ENCODE results near the gene PRDM1. TPM values are rescaled to one million over a fixed set of nuclear protein-coding genes. Genes with fewer than 3 reads are reported as not detected.

Gene PRDM1
- total RNA-seq, 2 experiments from 2014 or later: 24.6 to 24.7 TPM

DNA sequence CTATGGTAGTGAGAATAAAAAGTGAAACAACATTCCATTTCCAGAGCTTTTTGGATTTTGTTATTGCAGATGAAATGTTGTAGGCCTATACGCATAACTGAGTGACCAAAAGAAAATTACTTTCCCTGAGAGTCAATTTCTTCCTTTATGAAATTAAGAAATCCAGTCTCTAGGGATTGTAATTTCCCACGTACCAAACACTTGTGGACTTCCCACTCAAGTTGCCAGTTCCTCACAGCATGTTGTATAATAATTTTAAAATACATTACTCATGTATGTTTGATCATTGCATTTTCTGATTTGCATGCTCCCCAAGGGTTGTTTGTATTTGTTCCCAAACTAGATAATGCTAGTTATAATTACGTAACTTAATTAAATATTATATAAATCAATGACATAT lies 12.0 kb upstream of the PRDM1 start:
- no peak for ATAC-seq
- ChIA-PET CTCF (interaction anchor here (1.2 kb wide), 2 partner anchors 10 to 149 kb away, joined by 3 read pairs; no protein-coding TSS in a partner anchor), POLR2A (no interaction called here)
- H3K9me3 Mint-ChIP-seq: no peaks in the 10 kb centered on the region
- no peaks in the 10 kb centered on the region for H3K4me1 Mint-ChIP-seq (ENCODE audit: low read depth)
- H3K27me3 Mint-ChIP-seq: peaks cover 6% of the 10 kb centered on the region
- no peak overlapping the region for H3K4me3 Mint-ChIP-seq
- TF ChIP-seq, protein P1, sequence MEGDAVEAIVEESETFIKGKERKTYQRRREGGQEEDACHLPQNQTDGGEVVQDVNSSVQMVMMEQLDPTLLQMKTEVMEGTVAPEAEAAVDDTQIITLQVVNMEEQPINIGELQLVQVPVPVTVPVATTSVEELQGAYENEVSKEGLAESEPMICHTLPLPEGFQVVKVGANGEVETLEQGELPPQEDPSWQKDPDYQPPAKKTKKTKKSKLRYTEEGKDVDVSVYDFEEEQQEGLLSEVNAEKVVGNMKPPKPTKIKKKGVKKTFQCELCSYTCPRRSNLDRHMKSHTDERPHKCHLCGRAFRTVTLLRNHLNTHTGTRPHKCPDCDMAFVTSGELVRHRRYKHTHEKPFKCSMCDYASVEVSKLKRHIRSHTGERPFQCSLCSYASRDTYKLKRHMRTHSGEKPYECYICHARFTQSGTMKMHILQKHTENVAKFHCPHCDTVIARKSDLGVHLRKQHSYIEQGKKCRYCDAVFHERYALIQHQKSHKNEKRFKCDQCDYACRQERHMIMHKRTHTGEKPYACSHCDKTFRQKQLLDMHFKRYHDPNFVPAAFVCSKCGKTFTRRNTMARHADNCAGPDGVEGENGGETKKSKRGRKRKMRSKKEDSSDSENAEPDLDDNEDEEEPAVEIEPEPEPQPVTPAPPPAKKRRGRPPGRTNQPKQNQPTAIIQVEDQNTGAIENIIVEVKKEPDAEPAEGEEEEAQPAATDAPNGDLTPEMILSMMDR (IDR thresholded peaks at IDR 0.05): no peak
- intact Hi-C loops (cut with micrococcal nuclease): no loop called here
- H3K36me3 Mint-ChIP-seq (ENCODE audit: low read depth): no peaks in the 10 kb centered on the region
- no peak for DNase-seq
- H3K27ac Mint-ChIP-seq: no peak overlapping the region

DNA sequence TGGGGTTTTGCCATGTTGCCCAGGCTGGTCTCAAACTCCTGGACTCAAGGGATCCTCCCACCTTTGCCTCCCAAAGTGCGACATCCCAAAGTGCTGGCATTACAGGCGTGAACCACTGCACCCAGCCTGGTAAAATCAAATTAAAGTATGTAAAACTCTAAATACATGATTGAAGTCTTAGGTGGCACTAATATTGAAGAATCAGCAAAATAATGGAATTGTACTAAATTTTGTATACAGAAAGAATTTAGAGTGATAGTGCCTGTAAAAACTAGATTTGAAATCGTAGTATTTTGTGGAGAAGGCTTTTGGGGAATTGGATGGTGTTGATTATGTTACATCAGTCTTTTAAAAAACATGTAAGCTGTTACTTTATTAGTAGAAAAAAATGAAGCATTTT lies 10.0 kb upstream of the PRDM1 start:
- no peak for ATAC-seq
- H3K36me3 Mint-ChIP-seq (ENCODE audit: low read depth): no peaks in the 10 kb centered on the region
- ChIA-PET CTCF (interaction anchor here (1.4 kb wide), 1 partner anchor 147 kb away, joined by 3 read pairs; no protein-coding TSS in a partner anchor), POLR2A (no interaction called here)
- intact Hi-C loops (cut with micrococcal nuclease): no loop called here
- no peak overlapping the region for H3K27ac Mint-ChIP-seq
- no peaks in the 10 kb centered on the region for H3K4me1 Mint-ChIP-seq (ENCODE audit: low read depth)
- DNase-seq: no peak
- H3K9me3 Mint-ChIP-seq: no peaks in the 10 kb centered on the region
- peaks cover 3% of the 10 kb centered on the region for H3K27me3 Mint-ChIP-seq
- H3K4me3 Mint-ChIP-seq: no peak overlapping the region
- TF ChIP-seq, protein P1 (IDR thresholded peaks at IDR 0.05): no peak

DNA sequence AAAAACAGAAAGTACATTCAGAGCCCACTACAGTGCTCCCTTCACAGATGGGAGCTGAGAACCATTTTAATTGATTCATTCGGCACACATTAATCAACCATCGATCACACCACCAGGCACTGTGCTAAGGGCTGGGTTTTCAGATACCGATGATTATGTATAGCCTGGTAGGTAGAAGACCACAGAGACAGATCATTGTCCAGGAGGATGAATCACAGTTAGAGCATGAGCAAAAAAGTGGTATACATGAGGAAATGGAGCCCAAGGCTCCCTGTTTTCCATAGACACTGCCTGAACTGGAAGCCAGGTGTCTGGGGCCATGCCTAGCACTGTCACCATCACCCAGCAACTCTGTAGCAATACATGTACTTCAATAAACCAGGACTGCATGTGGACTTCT lies 9.0 kb upstream of the PRDM1 start:
- DNase-seq: no peak
- intact Hi-C loops (cut with micrococcal nuclease): no loop called here
- no peak for ATAC-seq
- Mint-ChIP-seq H3K4me3 (no peak overlapping the region), H3K27ac (no peak overlapping the region), H3K36me3 (ENCODE audit: low read depth) (no peaks in the 10 kb centered on the region), H3K9me3 (no peaks in the 10 kb centered on the region), H3K27me3 (peaks cover 7% of the 10 kb centered on the region), H3K4me1 (ENCODE audit: low read depth) (no peaks in the 10 kb centered on the region)
- ChIA-PET POLR2A (no interaction called here), CTCF (no interaction called here)
- TF ChIP-seq, protein P1 (IDR thresholded peaks at IDR 0.05): no peak

DNA sequence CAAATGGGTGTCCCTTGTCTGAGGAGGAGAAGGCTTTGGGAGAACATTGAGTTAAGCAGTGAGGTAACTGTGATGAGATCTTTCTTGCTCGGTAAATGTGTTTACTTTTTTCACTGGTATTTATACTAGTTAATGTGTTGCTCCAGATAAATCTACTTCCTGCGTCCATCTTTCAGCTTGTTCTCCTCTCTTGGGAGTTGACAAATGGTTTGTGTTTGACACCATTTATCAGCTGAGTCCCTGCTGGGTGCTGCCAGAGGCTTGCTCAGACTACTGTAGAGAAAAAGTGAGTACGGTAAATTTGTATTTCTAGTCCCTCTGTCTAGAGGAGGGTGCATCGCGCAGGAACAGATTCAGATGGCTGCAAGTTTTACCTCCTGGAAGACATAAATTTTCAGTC lies 8.3 kb upstream of the PRDM1 start:
- no peak for ATAC-seq
- no peaks in the 10 kb centered on the region for H3K36me3 Mint-ChIP-seq (ENCODE audit: low read depth)
- H3K27ac Mint-ChIP-seq: no peak overlapping the region
- TF ChIP-seq, protein P1 (IDR thresholded peaks at IDR 0.05): no peak
- intact Hi-C loops (cut with micrococcal nuclease): no loop called here
- peaks cover 5% of the 10 kb centered on the region for H3K4me1 Mint-ChIP-seq (ENCODE audit: low read depth)
- H3K9me3 Mint-ChIP-seq: no peaks in the 10 kb centered on the region
- DNase-seq: no peak
- H3K4me3 Mint-ChIP-seq: no peak overlapping the region
- H3K27me3 Mint-ChIP-seq: peaks cover 10% of the 10 kb centered on the region
- POLR2A ChIA-PET: interaction anchor here (1.0 kb wide), 1 partner anchor 122 kb away, joined by 3 read pairs; no protein-coding TSS in a partner anchor
- CTCF ChIA-PET: interaction anchor here (0.9 to 1.4 kb wide), 2 partner anchors 12 to 146 kb away, joined by 3 read pairs; no protein-coding TSS in a partner anchor

DNA sequence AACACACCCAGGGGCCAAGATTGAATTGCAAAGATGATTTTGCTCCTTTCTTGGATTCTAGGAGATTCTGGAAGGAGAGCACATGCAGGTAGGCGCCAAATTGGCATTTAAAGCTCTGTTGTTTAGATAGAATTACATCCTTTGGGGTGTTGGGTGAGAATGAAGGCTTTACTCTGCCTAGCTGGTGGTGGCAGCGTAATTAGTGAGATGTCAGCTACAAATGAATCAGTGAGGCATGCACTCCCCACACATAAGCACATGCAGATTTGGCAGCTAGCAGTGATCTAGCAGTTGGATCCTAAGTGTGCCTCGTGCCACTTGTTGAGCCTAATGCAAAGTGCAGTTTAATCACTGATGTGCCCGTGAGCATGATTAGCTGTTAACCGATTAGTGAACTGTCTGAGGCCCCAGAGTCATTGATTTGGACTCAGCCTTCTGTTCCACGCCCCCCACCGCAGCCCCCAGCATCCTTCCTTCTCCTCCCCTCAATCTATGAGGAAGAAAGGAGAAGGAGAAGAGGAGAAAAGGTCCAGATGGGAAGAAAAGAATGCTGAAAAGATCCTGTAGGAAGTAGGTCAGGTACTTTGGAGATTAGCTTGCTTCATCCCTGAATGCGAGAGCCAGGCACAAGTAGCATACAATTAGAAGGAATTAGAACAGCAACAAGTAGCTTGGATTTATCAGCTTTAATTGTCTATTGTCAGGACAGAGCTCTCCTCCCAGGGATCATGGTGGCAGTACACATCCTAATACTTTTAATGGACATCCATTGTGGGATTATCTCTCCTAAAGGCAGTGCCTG lies 6.0 kb upstream of the PRDM1 start:
- DNase-seq (no peak), ATAC-seq (no peak)
- intact Hi-C loops (cut with micrococcal nuclease): no loop called here
- Mint-ChIP-seq H3K9me3 (no peaks in the 10 kb centered on the region), H3K36me3 (ENCODE audit: low read depth) (no peaks in the 10 kb centered on the region), H3K27me3 (peaks cover 18% of the 10 kb centered on the region), H3K4me3 (no peak overlapping the region), H3K4me1 (ENCODE audit: low read depth) (peaks cover 24% of the 10 kb centered on the region), H3K27ac (no peak overlapping the region)
- POLR2A ChIA-PET: interaction anchor here (0.7 kb wide), 1 partner anchor 270 kb away, joined by 3 read pairs; no protein-coding TSS in a partner anchor
- TF ChIP-seq, protein P1 (IDR thresholded peaks at IDR 0.05): no peak
- CTCF ChIA-PET: interaction anchor here (1.0 to 1.5 kb wide), 3 partner anchors 9 to 143 kb away, joined by 3 to 5 read pairs (median 4); no protein-coding TSS in a partner anchor
